GM23338 (cell line): ENCODE data around the gene CEP250. TPM values are rescaled to one million over a fixed set of nuclear protein-coding genes. Genes with fewer than 3 reads are reported as not detected.

Experiments
- ATAC-seq: fragments of 200-7000 bp; cut with Tn5 transposase; 3 replicates; pipeline ENCODE4 v1.9.1; 2020
- DNase-seq: peaks from one replicate; pipeline ENCODE4 v3.0.0-alpha.2; 2015; ENCODE audit warnings: low spot score
- H2AFZ ChIP-seq: fragments of 200-600 bp; sonication (generic); 2 replicates; pipeline ENCODE4 v1.8.0; 2016; ENCODE audit warnings: antibody characterized with exemption, mild to moderate bottlenecking, moderate library complexity
- H3F3A ChIP-seq: fragments of 200-600 bp; sonication (generic); replicated peaks from 2 replicates; pipeline ENCODE4 v1.8.0; 2017; ENCODE audit warnings: antibody characterized with exemption, mixed run types, low read depth
- H3K27ac ChIP-seq: fragments of 200-600 bp; sonication (generic); 2 replicates; pipeline ENCODE4 v1.6.1; 2016; ENCODE audit warnings: low read depth
- H3K27me3 ChIP-seq: fragments of 200-600 bp; sonication (generic); 2 replicates; pipeline ENCODE4 v1.8.0; 2016; ENCODE audit warnings: mild to moderate bottlenecking, mixed run types, moderate library complexity; ENCODE audit not compliant: insufficient read depth
- H3K36me3 ChIP-seq: fragments of 200-600 bp; sonication (generic); 2 replicates; pipeline ENCODE4 v1.8.0; 2016; ENCODE audit warnings: mild to moderate bottlenecking; ENCODE audit not compliant: insufficient read depth
- H3K4me1 ChIP-seq: fragments of 200-600 bp; sonication (generic); 2 replicates; pipeline ENCODE4 v1.8.0; 2016; ENCODE audit warnings: mild to moderate bottlenecking, moderate library complexity; ENCODE audit not compliant: insufficient read depth
- H3K4me2 ChIP-seq: fragments of 200-600 bp; sonication (generic); 2 replicates; pipeline ENCODE4 v1.7.1; 2017; ENCODE audit warnings: mixed run types
- H3K4me3 ChIP-seq: fragments of 200-600 bp; sonication (generic); 2 replicates; pipeline ENCODE4 v1.6.1; 2016; ENCODE audit warnings: mixed run types
- H3K79me2 ChIP-seq: fragments of 200-600 bp; sonication (generic); replicated peaks from 2 replicates; pipeline ENCODE4 v1.8.0; 2017; ENCODE audit warnings: mild to moderate bottlenecking; ENCODE audit not compliant: insufficient read depth
- H3K9me2 ChIP-seq: fragments of 200-600 bp; sonication (generic); 2 replicates; pipeline ENCODE4 v1.8.0; 2017; ENCODE audit not compliant: insufficient read depth
- H4K20me1 ChIP-seq: fragments of 200-600 bp; sonication (generic); replicated peaks from 2 replicates; pipeline ENCODE4 v1.8.0; 2017; ENCODE audit warnings: mild to moderate bottlenecking; ENCODE audit not compliant: insufficient read depth
- H3K27ac Mint-ChIP-seq: 2 replicates; pipeline ENCODE4 v1.8.0; 2020; ENCODE audit warnings: inconsistent platforms, mild to moderate bottlenecking, moderate library complexity, mixed read lengths
- H3K27me3 Mint-ChIP-seq: 3 replicates; pipeline ENCODE4 v1.8.0; 2022; ENCODE audit warnings: low read depth, mild to moderate bottlenecking, moderate library complexity, mixed read lengths, inconsistent platforms; ENCODE audit not compliant: insufficient read depth, poor library complexity
- H3K36me3 Mint-ChIP-seq: 3 replicates; pipeline ENCODE4 v1.8.0; 2021; ENCODE audit warnings: low read depth, mild to moderate bottlenecking, inconsistent platforms, moderate library complexity, mixed read lengths
- H3K4me1 Mint-ChIP-seq: 3 replicates; pipeline ENCODE4 v1.8.0; 2020; ENCODE audit warnings: mild to moderate bottlenecking, inconsistent platforms, mixed read lengths
- H3K4me3 Mint-ChIP-seq: 3 replicates; pipeline ENCODE4 v1.8.0; 2021; ENCODE audit warnings: moderate library complexity, mild to moderate bottlenecking, inconsistent platforms, mixed read lengths
- H3K9me3 Mint-ChIP-seq: 3 replicates; pipeline ENCODE4 v1.8.0; 2020; ENCODE audit warnings: moderate library complexity, mild to moderate bottlenecking, inconsistent platforms, mixed read lengths
- EZH2 ChIP-seq: fragments of 200-600 bp; sonication (generic); IDR thresholded peaks from one replicate; pipeline ENCODE4 v1.8.0; 2017; ENCODE audit warnings: antibody characterized with exemption, mild to moderate bottlenecking, low read depth; ENCODE audit not compliant: unreplicated experiment
- EZH2phosphoT487 ChIP-seq: fragments of 200-600 bp; sonication (generic); IDR thresholded peaks from one replicate; pipeline ENCODE4 v1.8.1; 2018; ENCODE audit warnings: antibody characterized with exemption; ENCODE audit not compliant: unreplicated experiment
- POLR2AphosphoS5 ChIP-seq: IDR thresholded peaks from 2 replicates; pipeline ENCODE4 v1.6.1; 2016; ENCODE audit warnings: antibody characterized with exemption, low read depth
- ZNF462 ChIP-seq: fragments of 250-450 bp; sonication (Bioruptor Pico); IDR thresholded peaks from 2 replicates; pipeline ENCODE4 v1.5.0; 2020; ENCODE audit warnings: mild to moderate bottlenecking, moderate library complexity
- polyA plus RNA-seq: library from polyadenylated mRNA; unstranded; fragments of >200 nt; fragmentation: Nextera tagmentation; extraction: Ambion mirVana; gene quantifications from 2 replicates; pipeline ENCODE4 v1.2.1, GENCODE V29; 2016
- total RNA-seq: library from RNA; depleted of rRNA; stranded (reverse); fragments of >200 nt; shearing (Covaris generic); gene quantifications from 2 replicates; pipeline ENCODE4 v1.2.3, GENCODE V29; 2014
- TF ChIP-seq, protein P1 (sequence below): IDR thresholded peaks from 2 replicates; pipeline ENCODE4 v1.6.1; 2016; ENCODE audit warnings: antibody characterized with exemption
- TF ChIP-seq, protein P2 (sequence below), 2 experiments: fragments of 200-600 bp in 1 of 2; sonication (generic) in 1 of 2; conservative IDR thresholded peaks; 2 replicates each; pipeline versions ENCODE4 v1.5.1 to v1.6.1; 2016 to 2017; ENCODE audit warnings: antibody characterized with exemption in 2 of 2, low read depth in 2 of 2, mild to moderate bottlenecking in 2 of 2, moderate library complexity in 1 of 2

Gene CEP250
- total and polyA plus RNA-seq, 2 experiments from 2014 or later, result 28.0 to 29.1 TPM

DNA sequence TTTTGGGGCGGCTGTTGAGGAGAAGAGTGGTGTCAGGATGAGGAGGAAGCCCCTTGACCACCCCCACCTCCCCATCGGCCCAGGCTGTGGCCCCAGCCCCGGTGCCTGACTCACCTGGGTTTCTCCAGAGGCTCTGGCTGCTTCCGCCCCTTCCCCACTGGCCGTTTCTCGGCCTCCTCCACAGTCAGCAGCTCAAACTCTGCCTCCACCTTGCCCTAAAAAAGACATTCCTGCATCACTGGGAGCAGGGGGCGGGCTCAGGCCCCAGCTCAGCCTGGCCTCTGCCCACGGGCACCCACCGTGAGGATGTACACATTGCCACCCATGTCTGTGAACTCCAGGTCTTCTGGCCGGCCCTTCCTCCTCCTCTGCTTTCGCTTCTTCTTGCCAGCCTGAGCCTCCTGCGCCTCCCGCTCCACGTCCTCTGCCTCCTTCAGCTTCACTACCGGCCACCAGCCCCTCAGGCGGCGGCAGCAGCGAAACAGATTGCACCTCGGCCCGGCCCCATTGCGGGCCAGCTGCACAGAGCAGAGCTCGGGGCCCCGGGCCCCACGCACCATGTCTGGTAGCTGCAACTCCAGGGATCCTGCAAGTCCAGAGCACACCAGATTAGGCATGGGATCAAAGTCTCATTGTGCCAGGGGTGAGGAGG lies 103.8 kb downstream of the CEP250 start (continued):
- TF ChIP-seq ZNF462 (CRISPR knock-in tag) (no peak), EZH2 (no peak), POLR2AphosphoS5 (no peak)
- TF ChIP-seq, protein P1, sequence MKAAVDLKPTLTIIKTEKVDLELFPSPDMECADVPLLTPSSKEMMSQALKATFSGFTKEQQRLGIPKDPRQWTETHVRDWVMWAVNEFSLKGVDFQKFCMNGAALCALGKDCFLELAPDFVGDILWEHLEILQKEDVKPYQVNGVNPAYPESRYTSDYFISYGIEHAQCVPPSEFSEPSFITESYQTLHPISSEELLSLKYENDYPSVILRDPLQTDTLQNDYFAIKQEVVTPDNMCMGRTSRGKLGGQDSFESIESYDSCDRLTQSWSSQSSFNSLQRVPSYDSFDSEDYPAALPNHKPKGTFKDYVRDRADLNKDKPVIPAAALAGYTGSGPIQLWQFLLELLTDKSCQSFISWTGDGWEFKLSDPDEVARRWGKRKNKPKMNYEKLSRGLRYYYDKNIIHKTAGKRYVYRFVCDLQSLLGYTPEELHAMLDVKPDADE, result no peak

DNA sequence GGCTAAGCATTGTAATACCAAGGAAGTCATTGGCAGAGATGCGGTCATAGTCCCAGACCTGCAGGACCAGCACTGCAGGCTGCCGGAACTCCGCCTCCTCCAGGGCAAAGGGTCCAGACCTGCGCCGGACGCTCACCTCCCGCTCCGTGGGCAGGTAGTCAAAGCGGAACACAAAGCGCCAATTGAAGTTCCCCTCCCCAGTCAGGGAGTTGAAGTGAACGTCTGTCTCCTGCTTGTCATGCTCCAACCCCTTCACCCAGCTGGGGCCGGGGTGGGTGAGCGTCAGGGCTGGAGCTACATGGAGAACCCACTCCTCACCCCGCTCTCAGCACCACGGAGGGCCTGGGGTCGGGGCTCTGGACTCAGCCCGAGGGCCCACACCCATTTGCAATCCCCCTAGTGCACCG lies 104.7 kb downstream of the CEP250 start:
- Histone ChIP-seq H2AFZ (no peak overlapping the region), H3K4me1 (peaks cover 3% of the 10 kb centered on the region; the same call in 1 of the 2 replicates), H3K4me3 (no peak overlapping the region), H3F3A (no peaks in the 10 kb centered on the region), H3K36me3 (no peaks in the 10 kb centered on the region), H3K79me2 (no peaks in the 10 kb centered on the region), H4K20me1 (no peaks in the 10 kb centered on the region), H3K27ac (no peak overlapping the region), H3K27me3 (no peaks in the 10 kb centered on the region), H3K4me2 (no peak overlapping the region), H3K9me2 (no peaks in the 10 kb centered on the region)
- Mint-ChIP-seq H3K27me3 (peaks cover 8% of the 10 kb centered on the region), H3K4me3 (no peak overlapping the region), H3K36me3 (peaks cover 17% of the 10 kb centered on the region), H3K9me3 (no peaks in the 10 kb centered on the region; the same call in 2 of the 3 replicates), H3K4me1 (peaks cover 20% of the 10 kb centered on the region), H3K27ac (peak overlapping the region; percentile 32; the same call in 1 of the 2 replicates)
- TF ChIP-seq, protein P2, sequence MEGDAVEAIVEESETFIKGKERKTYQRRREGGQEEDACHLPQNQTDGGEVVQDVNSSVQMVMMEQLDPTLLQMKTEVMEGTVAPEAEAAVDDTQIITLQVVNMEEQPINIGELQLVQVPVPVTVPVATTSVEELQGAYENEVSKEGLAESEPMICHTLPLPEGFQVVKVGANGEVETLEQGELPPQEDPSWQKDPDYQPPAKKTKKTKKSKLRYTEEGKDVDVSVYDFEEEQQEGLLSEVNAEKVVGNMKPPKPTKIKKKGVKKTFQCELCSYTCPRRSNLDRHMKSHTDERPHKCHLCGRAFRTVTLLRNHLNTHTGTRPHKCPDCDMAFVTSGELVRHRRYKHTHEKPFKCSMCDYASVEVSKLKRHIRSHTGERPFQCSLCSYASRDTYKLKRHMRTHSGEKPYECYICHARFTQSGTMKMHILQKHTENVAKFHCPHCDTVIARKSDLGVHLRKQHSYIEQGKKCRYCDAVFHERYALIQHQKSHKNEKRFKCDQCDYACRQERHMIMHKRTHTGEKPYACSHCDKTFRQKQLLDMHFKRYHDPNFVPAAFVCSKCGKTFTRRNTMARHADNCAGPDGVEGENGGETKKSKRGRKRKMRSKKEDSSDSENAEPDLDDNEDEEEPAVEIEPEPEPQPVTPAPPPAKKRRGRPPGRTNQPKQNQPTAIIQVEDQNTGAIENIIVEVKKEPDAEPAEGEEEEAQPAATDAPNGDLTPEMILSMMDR (conservative IDR thresholded peaks at IDR 0.05; ENCODE audit: low read depth in 2 of 2), result no peak
- TF ChIP-seq EZH2phosphoT487 (no peak), EZH2 (no peak)
- ATAC-seq (peak; percentile 38), DNase-seq (peak; percentile 57)
